Ishikawa (cell line): ENCODE results near the gene SORD.

Experiments used
- CEBPB ChIP-seq: IDR thresholded peaks from 2 replicates; pipeline ENCODE4 v1.6.1; 2012
- CREB1 ChIP-seq: IDR thresholded peaks from 2 replicates; pipeline ENCODE4 v1.6.1; 2012; ENCODE audit warnings: low read depth
- EGR1 ChIP-seq: IDR thresholded peaks from 2 replicates; pipeline ENCODE4 v1.6.1; 2012
- EP300 ChIP-seq: IDR thresholded peaks from 2 replicates; pipeline ENCODE4 v1.6.1; 2012; ENCODE audit warnings: borderline replicate concordance
- FOXM1 ChIP-seq: IDR thresholded peaks from 2 replicates; pipeline ENCODE4 v1.6.1; 2012; ENCODE audit warnings: low read depth, borderline replicate concordance
- NFIC ChIP-seq: IDR thresholded peaks from 2 replicates; pipeline ENCODE4 v1.6.1; 2012
- RAD21 ChIP-seq: IDR thresholded peaks from 2 replicates; pipeline ENCODE4 v1.6.1; 2012; ENCODE audit warnings: low read depth
- TAF1 ChIP-seq: IDR thresholded peaks from 2 replicates; pipeline ENCODE4 v1.6.1; 2012; ENCODE audit warnings: low read depth, mild to moderate bottlenecking
- TCF12 ChIP-seq: IDR thresholded peaks from 2 replicates; pipeline ENCODE4 v1.6.1; 2012; ENCODE audit warnings: low read depth
- TEAD4 ChIP-seq: IDR thresholded peaks from 2 replicates; pipeline ENCODE4 v1.6.1; 2012
- YY1 ChIP-seq: IDR thresholded peaks from 2 replicates; pipeline ENCODE4 v1.6.1; 2012; ENCODE audit warnings: low read depth
- ZBTB7A ChIP-seq: IDR thresholded peaks from 2 replicates; pipeline ENCODE4 v1.6.1; 2012; ENCODE audit warnings: low read depth
- TF ChIP-seq, protein P1 (sequence below): IDR thresholded peaks from 2 replicates; pipeline ENCODE4 v1.6.1; 2012; ENCODE audit warnings: low read depth, mild to moderate bottlenecking
- TF ChIP-seq, protein P2 (sequence below): IDR thresholded peaks from 2 replicates; pipeline ENCODE4 v1.6.1; 2012
- TF ChIP-seq, protein P3 (sequence below): IDR thresholded peaks from 2 replicates; pipeline ENCODE4 v1.6.1; 2012

Gene SORD

DNA sequence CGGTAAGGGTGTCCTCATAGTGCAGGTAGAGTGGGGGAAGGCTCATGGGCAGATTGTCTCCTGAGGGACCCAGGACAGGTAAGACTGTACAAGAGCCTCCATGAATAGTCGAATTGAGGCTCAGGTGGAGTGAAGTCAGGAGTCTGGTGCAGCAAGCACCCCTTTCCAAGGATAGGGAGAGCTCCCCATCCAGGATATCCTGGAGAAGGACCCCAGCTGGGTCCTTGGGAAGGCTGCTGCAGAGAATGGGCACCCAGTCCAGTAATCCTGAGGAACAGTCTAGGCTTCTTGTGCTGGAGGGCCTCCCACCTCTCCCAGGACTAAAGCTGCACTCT, 91.7 kb downstream of the SORD start:
- TF ChIP-seq FOXM1 (no peak), CREB1 (no peak), ZBTB7A (no peak), CEBPB (no peak), TCF12 (no peak), EGR1 (no peak), TEAD4 (no peak), EP300 (no peak), NFIC (no peak)
- TF ChIP-seq, protein P1, sequence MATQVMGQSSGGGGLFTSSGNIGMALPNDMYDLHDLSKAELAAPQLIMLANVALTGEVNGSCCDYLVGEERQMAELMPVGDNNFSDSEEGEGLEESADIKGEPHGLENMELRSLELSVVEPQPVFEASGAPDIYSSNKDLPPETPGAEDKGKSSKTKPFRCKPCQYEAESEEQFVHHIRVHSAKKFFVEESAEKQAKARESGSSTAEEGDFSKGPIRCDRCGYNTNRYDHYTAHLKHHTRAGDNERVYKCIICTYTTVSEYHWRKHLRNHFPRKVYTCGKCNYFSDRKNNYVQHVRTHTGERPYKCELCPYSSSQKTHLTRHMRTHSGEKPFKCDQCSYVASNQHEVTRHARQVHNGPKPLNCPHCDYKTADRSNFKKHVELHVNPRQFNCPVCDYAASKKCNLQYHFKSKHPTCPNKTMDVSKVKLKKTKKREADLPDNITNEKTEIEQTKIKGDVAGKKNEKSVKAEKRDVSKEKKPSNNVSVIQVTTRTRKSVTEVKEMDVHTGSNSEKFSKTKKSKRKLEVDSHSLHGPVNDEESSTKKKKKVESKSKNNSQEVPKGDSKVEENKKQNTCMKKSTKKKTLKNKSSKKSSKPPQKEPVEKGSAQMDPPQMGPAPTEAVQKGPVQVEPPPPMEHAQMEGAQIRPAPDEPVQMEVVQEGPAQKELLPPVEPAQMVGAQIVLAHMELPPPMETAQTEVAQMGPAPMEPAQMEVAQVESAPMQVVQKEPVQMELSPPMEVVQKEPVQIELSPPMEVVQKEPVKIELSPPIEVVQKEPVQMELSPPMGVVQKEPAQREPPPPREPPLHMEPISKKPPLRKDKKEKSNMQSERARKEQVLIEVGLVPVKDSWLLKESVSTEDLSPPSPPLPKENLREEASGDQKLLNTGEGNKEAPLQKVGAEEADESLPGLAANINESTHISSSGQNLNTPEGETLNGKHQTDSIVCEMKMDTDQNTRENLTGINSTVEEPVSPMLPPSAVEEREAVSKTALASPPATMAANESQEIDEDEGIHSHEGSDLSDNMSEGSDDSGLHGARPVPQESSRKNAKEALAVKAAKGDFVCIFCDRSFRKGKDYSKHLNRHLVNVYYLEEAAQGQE = no peak
- TF ChIP-seq, protein P2, sequence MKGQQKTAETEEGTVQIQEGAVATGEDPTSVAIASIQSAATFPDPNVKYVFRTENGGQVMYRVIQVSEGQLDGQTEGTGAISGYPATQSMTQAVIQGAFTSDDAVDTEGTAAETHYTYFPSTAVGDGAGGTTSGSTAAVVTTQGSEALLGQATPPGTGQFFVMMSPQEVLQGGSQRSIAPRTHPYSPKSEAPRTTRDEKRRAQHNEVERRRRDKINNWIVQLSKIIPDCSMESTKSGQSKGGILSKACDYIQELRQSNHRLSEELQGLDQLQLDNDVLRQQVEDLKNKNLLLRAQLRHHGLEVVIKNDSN = no peak

DNA sequence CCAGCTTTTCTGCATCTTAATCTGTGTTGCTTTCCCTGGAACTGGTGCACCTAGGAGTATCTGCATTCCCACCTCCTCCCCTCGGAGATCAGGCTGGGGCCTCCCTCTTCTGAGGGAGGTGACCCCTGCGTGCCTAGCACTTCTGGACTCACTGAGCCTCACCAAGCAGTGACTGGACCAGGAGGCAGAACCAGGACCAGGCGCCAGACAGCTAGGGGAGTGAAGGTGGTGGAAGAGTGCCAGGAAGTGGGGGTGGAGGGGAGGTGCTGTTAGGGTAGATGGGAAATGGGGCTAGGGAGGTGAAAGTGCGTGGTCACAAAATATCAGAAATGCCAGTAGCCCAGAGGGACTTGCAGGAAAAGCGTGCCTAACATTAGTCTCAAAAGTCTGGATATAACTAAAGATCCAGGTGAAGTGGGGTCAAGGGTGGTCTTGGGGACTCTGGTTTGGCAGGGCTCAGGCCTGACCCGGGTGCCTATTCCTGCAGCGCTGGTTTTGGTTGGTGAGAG, 92.4 kb downstream of the SORD start:
- TF ChIP-seq TEAD4 = no peak
- TF ChIP-seq TCF12 = no peak
- TF ChIP-seq ZBTB7A = no peak
- no peak for TF ChIP-seq FOXM1
- TF ChIP-seq TAF1 = no peak
- TF ChIP-seq, protein P3, sequence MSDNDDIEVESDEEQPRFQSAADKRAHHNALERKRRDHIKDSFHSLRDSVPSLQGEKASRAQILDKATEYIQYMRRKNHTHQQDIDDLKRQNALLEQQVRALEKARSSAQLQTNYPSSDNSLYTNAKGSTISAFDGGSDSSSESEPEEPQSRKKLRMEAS = no peak
- TF ChIP-seq, protein P2 = no peak
- TF ChIP-seq EGR1 = no peak
- TF ChIP-seq EP300 = no peak
- TF ChIP-seq CREB1 = no peak
- TF ChIP-seq RAD21 = no peak
- TF ChIP-seq NFIC = no peak
- TF ChIP-seq CEBPB = no peak
- no peak for TF ChIP-seq YY1
- TF ChIP-seq, protein P1 = no peak

DNA sequence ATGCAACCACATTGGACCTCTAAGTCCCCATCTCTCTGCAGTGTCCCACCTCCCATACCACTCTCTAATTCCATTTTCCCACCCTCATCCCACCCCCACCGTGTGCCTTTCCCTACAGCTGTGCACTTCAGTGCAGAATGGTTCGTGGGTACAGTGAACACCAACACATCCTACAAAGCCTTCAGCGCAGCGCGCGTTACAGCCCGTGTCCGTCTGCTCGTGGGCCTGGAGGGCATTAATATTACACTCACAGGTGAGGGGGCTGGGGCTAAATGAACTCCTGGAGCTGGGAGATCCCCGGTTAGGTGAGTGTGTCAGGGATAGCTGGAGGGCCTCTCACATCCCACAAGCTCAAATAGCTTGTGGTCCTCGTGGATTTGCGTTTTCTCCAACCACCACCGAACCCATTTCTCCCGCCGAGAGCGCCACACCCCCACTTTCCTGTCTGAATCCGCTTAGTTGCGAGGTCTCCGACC, 93.0 kb downstream of the SORD start:
- no peak for TF ChIP-seq CREB1
- TF ChIP-seq NFIC = no peak
- TF ChIP-seq RAD21 = no peak
- TF ChIP-seq YY1 = no peak
- TF ChIP-seq TEAD4 = no peak
- no peak for TF ChIP-seq TAF1
- TF ChIP-seq TCF12 = no peak
- TF ChIP-seq, protein P2 = no peak
- TF ChIP-seq, protein P1 = no peak
- no peak for TF ChIP-seq CEBPB
- TF ChIP-seq EGR1 = no peak
- TF ChIP-seq ZBTB7A = no peak
- TF ChIP-seq EP300 = no peak
- no peak for TF ChIP-seq FOXM1
- TF ChIP-seq, protein P3 = no peak
